ENCODE results near the gene PPP4R4.
"Not testable (repeated sequence)": the region's sequence is repeated elsewhere in the genome, so short reads cannot be mapped to it uniquely, and the experiment has no call there.

Gene PPP4R4

GRCh38 chr14:94237046-94237445 is 62.9 kb downstream of the PPP4R4 start:
- Histone ChIP-seq H3K27me3 (ENCODE audit: insufficient read depth, insufficient read length) (no peaks in the 10 kb centered on the region), H3K9ac (ENCODE audit: insufficient read length, low read depth) (no peak overlapping the region), H3K9me3 (ENCODE audit: insufficient read depth, low read length) (no peaks in the 10 kb centered on the region), H3K4me1 (ENCODE audit: insufficient read depth, insufficient read length) (no peaks in the 10 kb centered on the region), H3K36me3 (ENCODE audit: insufficient read depth, insufficient read length, low read length) (peaks cover 3% of the 10 kb centered on the region), H3K4me3 (ENCODE audit: insufficient read length, low read depth) (no peak overlapping the region)
- TF ChIP-seq SUZ12 (IDR thresholded peaks at IDR 0.05; ENCODE audit: extremely low read depth, insufficient read depth, insufficient read length) (no peak), YY1 (IDR thresholded peaks at IDR 0.05; ENCODE audit: insufficient read depth, insufficient read length) (no peak), ZNF274 (IDR thresholded peaks at IDR 0.05; ENCODE audit: low read depth, low read length) (no peak)
- no peak for DNase-seq (ENCODE audit: low read depth, low spot score)

GRCh38 chr14:94237983-94238382 is 63.9 kb downstream of the PPP4R4 start:
- Histone ChIP-seq H3K27me3 (ENCODE audit: insufficient read depth, insufficient read length) (no peaks in the 10 kb centered on the region), H3K4me3 (ENCODE audit: insufficient read length, low read depth) (no peak overlapping the region), H3K4me1 (ENCODE audit: insufficient read depth, insufficient read length) (no peaks in the 10 kb centered on the region), H3K36me3 (ENCODE audit: insufficient read depth, insufficient read length, low read length) (peaks cover 3% of the 10 kb centered on the region), H3K9ac (ENCODE audit: insufficient read length, low read depth) (no peak overlapping the region), H3K9me3 (ENCODE audit: insufficient read depth, low read length) (no peaks in the 10 kb centered on the region)
- DNase-seq (ENCODE audit: low read depth, low spot score): no peak
- no peak for TF ChIP-seq SUZ12 (IDR thresholded peaks at IDR 0.05; ENCODE audit: extremely low read depth, insufficient read depth, insufficient read length)
- TF ChIP-seq YY1 (IDR thresholded peaks at IDR 0.05; ENCODE audit: insufficient read depth, insufficient read length): no peak
- no peak for TF ChIP-seq ZNF274 (IDR thresholded peaks at IDR 0.05; ENCODE audit: low read depth, low read length)

GRCh38 chr14:94239406-94239805 is 65.3 kb downstream of the PPP4R4 start:
- DNase-seq (ENCODE audit: low read depth, low spot score): no peak
- Histone ChIP-seq H3K9ac (ENCODE audit: insufficient read length, low read depth) (no peak overlapping the region), H3K4me1 (ENCODE audit: insufficient read depth, insufficient read length) (no peaks in the 10 kb centered on the region), H3K9me3 (ENCODE audit: insufficient read depth, low read length) (no peaks in the 10 kb centered on the region), H3K36me3 (ENCODE audit: insufficient read depth, insufficient read length, low read length) (peaks cover 3% of the 10 kb centered on the region), H3K27me3 (ENCODE audit: insufficient read depth, insufficient read length) (no peaks in the 10 kb centered on the region), H3K4me3 (ENCODE audit: insufficient read length, low read depth) (no peak overlapping the region)
- TF ChIP-seq ZNF274 (IDR thresholded peaks at IDR 0.05; ENCODE audit: low read depth, low read length) (no peak), YY1 (IDR thresholded peaks at IDR 0.05; ENCODE audit: insufficient read depth, insufficient read length) (no peak), SUZ12 (IDR thresholded peaks at IDR 0.05; ENCODE audit: extremely low read depth, insufficient read depth, insufficient read length) (no peak)

- H3K9ac ChIP-seq (ENCODE audit: insufficient read length, low read depth): no peak overlapping the region
- no peaks in the 10 kb centered on the region for H3K4me1 ChIP-seq (ENCODE audit: insufficient read depth, insufficient read length)
- no peak for DNase-seq (ENCODE audit: low read depth, low spot score)
- H3K4me3 ChIP-seq (ENCODE audit: insufficient read length, low read depth): no peak overlapping the region
- no peak for TF ChIP-seq YY1 (IDR thresholded peaks at IDR 0.05; ENCODE audit: insufficient read depth, insufficient read length)
- H3K36me3 ChIP-seq (ENCODE audit: insufficient read depth, insufficient read length, low read length): peaks cover 3% of the 10 kb centered on the region
- H3K9me3 ChIP-seq (ENCODE audit: insufficient read depth, low read length): no peaks in the 10 kb centered on the region
- H3K27me3 ChIP-seq (ENCODE audit: insufficient read depth, insufficient read length): no peaks in the 10 kb centered on the region
Observed at GRCh38 chr14:94244182-94244581, 70.1 kb downstream of the PPP4R4 start.

- not testable (repeated sequence) for H3K4me1 ChIP-seq (ENCODE audit: insufficient read depth, insufficient read length); H3K36me3 ChIP-seq (ENCODE audit: insufficient read depth, insufficient read length, low read length); DNase-seq (ENCODE audit: low read depth, low spot score); H3K9ac ChIP-seq (ENCODE audit: insufficient read length, low read depth); H3K4me3 ChIP-seq (ENCODE audit: insufficient read length, low read depth); H3K27me3 ChIP-seq (ENCODE audit: insufficient read depth, insufficient read length)
- peaks cover 14% of the 10 kb centered on the region; the same call in 1 of the 2 replicates for H3K9me3 ChIP-seq (ENCODE audit: insufficient read depth, low read length)
Observed at GRCh38 chr14:94264195-94264594, 90.1 kb downstream of the PPP4R4 start.

- DNase-seq (ENCODE audit: low read depth, low spot score): no peak
- H3K4me3 ChIP-seq (ENCODE audit: insufficient read length, low read depth): no peak overlapping the region
- H3K4me1 ChIP-seq (ENCODE audit: insufficient read depth, insufficient read length): no peaks in the 10 kb centered on the region
- peaks cover 13% of the 10 kb centered on the region; the same call in 1 of the 2 replicates for H3K9me3 ChIP-seq (ENCODE audit: insufficient read depth, low read length)
- no peak for TF ChIP-seq ZNF274 (IDR thresholded peaks at IDR 0.05; ENCODE audit: low read depth, low read length)
- no peak for TF ChIP-seq YY1 (IDR thresholded peaks at IDR 0.05; ENCODE audit: insufficient read depth, insufficient read length)
- peaks cover 3% of the 10 kb centered on the region for H3K36me3 ChIP-seq (ENCODE audit: insufficient read depth, insufficient read length, low read length)
- no peaks in the 10 kb centered on the region for H3K27me3 ChIP-seq (ENCODE audit: insufficient read depth, insufficient read length)
- no peak overlapping the region for H3K9ac ChIP-seq (ENCODE audit: insufficient read length, low read depth)
Observed at GRCh38 chr14:94267352-94267751, 93.2 kb downstream of the PPP4R4 start.

- H3K4me3 ChIP-seq (ENCODE audit: insufficient read length, low read depth); DNase-seq (ENCODE audit: low read depth, low spot score); H3K4me1 ChIP-seq (ENCODE audit: insufficient read depth, insufficient read length); H3K9me3 ChIP-seq (ENCODE audit: insufficient read depth, low read length); H3K36me3 ChIP-seq (ENCODE audit: insufficient read depth, insufficient read length, low read length); H3K9ac ChIP-seq (ENCODE audit: insufficient read length, low read depth); H3K27me3 ChIP-seq (ENCODE audit: insufficient read depth, insufficient read length): not testable (repeated sequence)
Observed at GRCh38 chr14:94268582-94268981, 94.5 kb downstream of the PPP4R4 start.

- Histone ChIP-seq H3K9ac (ENCODE audit: insufficient read length, low read depth) (no peak overlapping the region), H3K36me3 (ENCODE audit: insufficient read depth, insufficient read length, low read length) (peaks cover 3% of the 10 kb centered on the region), H3K4me3 (ENCODE audit: insufficient read length, low read depth) (no peak overlapping the region), H3K27me3 (ENCODE audit: insufficient read depth, insufficient read length) (no peaks in the 10 kb centered on the region), H3K9me3 (ENCODE audit: insufficient read depth, low read length) (no peaks in the 10 kb centered on the region), H3K4me1 (ENCODE audit: insufficient read depth, insufficient read length) (no peaks in the 10 kb centered on the region)
- TF ChIP-seq SUZ12 (IDR thresholded peaks at IDR 0.05; ENCODE audit: extremely low read depth, insufficient read depth, insufficient read length) (no peak), ZNF274 (IDR thresholded peaks at IDR 0.05; ENCODE audit: low read depth, low read length) (no peak), YY1 (IDR thresholded peaks at IDR 0.05; ENCODE audit: insufficient read depth, insufficient read length) (no peak)
- DNase-seq (ENCODE audit: low read depth, low spot score): no peak
Observed at GRCh38 chr14:94269156-94269555, 95.0 kb downstream of the PPP4R4 start.

GRCh38 chr14:94276898-94277561 is 102.9 kb downstream of the PPP4R4 start:
- not testable (repeated sequence) for H3K27me3 ChIP-seq (ENCODE audit: insufficient read depth, insufficient read length); H3K4me3 ChIP-seq (ENCODE audit: insufficient read length, low read depth); H3K4me1 ChIP-seq (ENCODE audit: insufficient read depth, insufficient read length); DNase-seq (ENCODE audit: low read depth, low spot score); H3K9ac ChIP-seq (ENCODE audit: insufficient read length, low read depth); H3K36me3 ChIP-seq (ENCODE audit: insufficient read depth, insufficient read length, low read length); H3K9me3 ChIP-seq (ENCODE audit: insufficient read depth, low read length)
